IPS-18a (cell line): ENCODE measurements around the gene ACTN1.

Experiments used
- H3K27ac ChIP-seq: one replicate; pipeline ENCODE4 v1.5.1; 2013; ENCODE audit warnings: low read length
- H3K27me3 ChIP-seq: one replicate; pipeline ENCODE4 v1.6.1; 2013; ENCODE audit warnings: mild to moderate bottlenecking, low read length; ENCODE audit not compliant: control insufficient read depth, insufficient read depth
- H3K36me3 ChIP-seq: one replicate; pipeline ENCODE4 v1.6.1; 2013; ENCODE audit warnings: low read depth, low read length; ENCODE audit not compliant: control insufficient read depth
- H3K4me1 ChIP-seq: one replicate; pipeline ENCODE4 v1.6.1; 2013; ENCODE audit warnings: low read depth, low read length; ENCODE audit not compliant: control insufficient read depth
- H3K4me3 ChIP-seq: one replicate; pipeline ENCODE4 v1.5.1; 2013; ENCODE audit warnings: low read length
- H3K9ac ChIP-seq: one replicate; pipeline ENCODE4 v1.6.1; 2013; ENCODE audit warnings: mild to moderate bottlenecking, low read length, moderate library complexity
- H3K9me3 ChIP-seq: one replicate; pipeline ENCODE4 v1.6.1; 2013; ENCODE audit warnings: low read depth, low read length; ENCODE audit not compliant: control insufficient read depth

The ACTN1 gene

DNA sequence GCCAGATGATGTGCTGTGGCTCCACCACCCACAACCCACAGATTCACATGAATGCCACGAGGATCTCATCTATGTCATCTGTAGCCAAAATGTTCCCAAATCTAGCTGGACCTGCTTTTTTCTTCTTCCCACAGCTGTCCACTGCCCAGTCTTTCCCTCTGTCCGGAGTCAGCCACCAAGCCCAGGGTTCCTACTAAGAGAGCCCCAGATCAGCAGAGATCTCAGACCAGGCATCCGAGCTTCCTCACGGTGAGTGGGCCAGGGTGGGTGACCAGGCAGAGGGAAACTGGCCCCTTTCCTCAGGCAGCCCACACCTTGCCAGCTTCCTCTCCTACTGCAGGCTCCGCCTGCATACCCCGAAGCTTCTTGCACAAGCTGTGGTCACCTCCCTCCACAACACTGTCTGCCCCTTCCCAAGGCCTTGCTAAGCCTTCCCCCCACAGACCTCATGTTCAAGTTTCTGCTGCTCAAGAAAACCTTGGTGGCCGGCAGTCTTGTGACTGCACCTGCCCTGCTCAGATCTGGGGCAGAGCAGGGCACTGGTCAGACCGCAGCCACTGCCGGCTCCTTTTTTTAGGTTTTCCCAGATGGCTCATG is 81.4 kb downstream of the ACTN1 start:
- no peak overlapping the region for H3K4me3 ChIP-seq
- H3K4me1 ChIP-seq: no peaks in the 10 kb centered on the region
- no peak overlapping the region for H3K9ac ChIP-seq
- H3K27me3 ChIP-seq: no peaks in the 10 kb centered on the region
- H3K36me3 ChIP-seq: peaks cover 64% of the 10 kb centered on the region
- no peak overlapping the region for H3K27ac ChIP-seq
- no peaks in the 10 kb centered on the region for H3K9me3 ChIP-seq

GRCh38 chr14:68896132-68896531 is 83.0 kb downstream of the ACTN1 start:
- H3K27ac ChIP-seq: no peak overlapping the region
- H3K4me3 ChIP-seq: no peak overlapping the region
- no peaks in the 10 kb centered on the region for H3K4me1 ChIP-seq
- peaks cover 63% of the 10 kb centered on the region for H3K36me3 ChIP-seq
- H3K9me3 ChIP-seq: no peaks in the 10 kb centered on the region
- no peak overlapping the region for H3K9ac ChIP-seq
- no peaks in the 10 kb centered on the region for H3K27me3 ChIP-seq

DNA sequence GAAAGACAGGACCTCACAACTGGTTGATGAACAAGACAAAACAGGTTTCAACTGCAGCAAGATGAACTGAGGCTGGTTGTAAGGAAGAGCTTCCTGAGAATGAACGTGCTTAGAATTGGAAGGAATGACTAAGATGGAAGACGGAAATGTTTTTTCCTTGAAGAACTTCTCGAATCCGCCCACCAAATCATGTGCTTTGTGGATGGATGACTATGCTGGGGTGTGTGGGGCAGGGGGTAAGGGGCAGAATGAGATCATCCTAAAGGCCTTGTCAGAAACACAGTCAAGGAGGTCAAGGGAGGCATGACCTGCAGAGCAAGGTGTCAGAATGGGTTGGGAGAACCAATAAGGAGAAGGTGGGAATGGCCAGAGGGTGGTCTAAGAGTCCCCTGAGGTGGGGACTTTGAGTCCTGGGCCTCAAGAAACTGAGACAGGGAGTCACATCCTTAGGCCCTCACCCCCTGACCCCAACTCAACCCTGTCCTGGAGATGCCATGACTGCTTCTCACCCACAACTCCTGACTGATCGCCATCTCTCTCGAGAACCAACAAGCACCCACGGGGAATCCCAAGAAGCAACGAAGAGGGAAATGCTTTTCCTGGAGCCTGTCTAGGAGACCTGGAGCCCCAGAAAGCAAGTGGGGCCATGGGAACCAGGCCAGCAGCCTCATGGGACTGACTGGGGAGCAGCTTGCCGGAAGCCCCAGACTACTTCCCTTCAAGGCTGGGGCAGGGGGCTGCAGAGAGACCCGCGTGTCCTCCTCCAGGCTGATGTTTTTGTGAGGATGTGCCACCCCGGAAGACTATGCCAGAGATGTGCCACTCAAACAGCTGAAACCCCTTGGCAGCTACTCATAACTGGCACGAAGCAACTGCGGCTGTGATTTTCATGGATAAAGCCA is 84.0 kb downstream of the ACTN1 start:
- no peak overlapping the region for H3K27ac ChIP-seq
- H3K36me3 ChIP-seq: peaks cover 66% of the 10 kb centered on the region
- no peaks in the 10 kb centered on the region for H3K9me3 ChIP-seq
- no peaks in the 10 kb centered on the region for H3K4me1 ChIP-seq
- H3K9ac ChIP-seq: no peak overlapping the region
- no peak overlapping the region for H3K4me3 ChIP-seq
- H3K27me3 ChIP-seq: no peaks in the 10 kb centered on the region

- Histone ChIP-seq H3K9ac (no peak overlapping the region), H3K36me3 (peaks cover 67% of the 10 kb centered on the region), H3K4me1 (no peaks in the 10 kb centered on the region), H3K4me3 (no peak overlapping the region), H3K27ac (no peak overlapping the region), H3K27me3 (no peaks in the 10 kb centered on the region), H3K9me3 (no peaks in the 10 kb centered on the region)
Measured at GRCh38 chr14:68894123-68894522, 85.0 kb downstream of the ACTN1 start.

GRCh38 chr14:68893566-68893965 is 85.5 kb downstream of the ACTN1 start:
- peaks cover 70% of the 10 kb centered on the region for H3K36me3 ChIP-seq
- H3K27ac ChIP-seq: no peak overlapping the region
- no peak overlapping the region for H3K4me3 ChIP-seq
- H3K9ac ChIP-seq: no peak overlapping the region
- no peaks in the 10 kb centered on the region for H3K27me3 ChIP-seq
- no peaks in the 10 kb centered on the region for H3K4me1 ChIP-seq
- H3K9me3 ChIP-seq: no peaks in the 10 kb centered on the region

DNA sequence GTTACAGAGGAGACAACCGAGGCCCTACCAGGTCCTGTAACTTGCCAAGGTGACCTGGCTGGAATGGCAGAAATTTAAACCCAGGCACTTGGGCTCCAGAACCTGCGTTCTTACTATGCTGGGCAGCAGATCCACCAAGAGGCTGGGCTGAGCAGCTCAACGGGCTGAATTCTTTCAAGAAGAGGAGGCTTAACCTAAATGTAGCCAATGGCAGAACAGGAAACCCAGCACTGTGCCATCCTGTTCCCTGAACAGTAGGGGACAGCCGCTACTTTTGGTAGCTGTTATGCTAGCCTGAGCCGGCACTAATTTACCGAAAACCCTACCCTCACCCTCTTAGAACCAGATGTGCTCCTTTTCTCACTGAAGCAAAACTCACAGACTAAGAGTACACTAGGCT is 86.1 kb downstream of the ACTN1 start:
- no peaks in the 10 kb centered on the region for H3K4me1 ChIP-seq
- peaks cover 70% of the 10 kb centered on the region for H3K36me3 ChIP-seq
- H3K27me3 ChIP-seq: no peaks in the 10 kb centered on the region
- no peak overlapping the region for H3K27ac ChIP-seq
- H3K4me3 ChIP-seq: no peak overlapping the region
- no peaks in the 10 kb centered on the region for H3K9me3 ChIP-seq
- H3K9ac ChIP-seq: no peak overlapping the region

- H3K27me3 ChIP-seq: no peaks in the 10 kb centered on the region
- H3K27ac ChIP-seq: no peak overlapping the region
Measured at GRCh38 chr14:68891851-68892660, 87.0 kb downstream of the ACTN1 start.

DNA sequence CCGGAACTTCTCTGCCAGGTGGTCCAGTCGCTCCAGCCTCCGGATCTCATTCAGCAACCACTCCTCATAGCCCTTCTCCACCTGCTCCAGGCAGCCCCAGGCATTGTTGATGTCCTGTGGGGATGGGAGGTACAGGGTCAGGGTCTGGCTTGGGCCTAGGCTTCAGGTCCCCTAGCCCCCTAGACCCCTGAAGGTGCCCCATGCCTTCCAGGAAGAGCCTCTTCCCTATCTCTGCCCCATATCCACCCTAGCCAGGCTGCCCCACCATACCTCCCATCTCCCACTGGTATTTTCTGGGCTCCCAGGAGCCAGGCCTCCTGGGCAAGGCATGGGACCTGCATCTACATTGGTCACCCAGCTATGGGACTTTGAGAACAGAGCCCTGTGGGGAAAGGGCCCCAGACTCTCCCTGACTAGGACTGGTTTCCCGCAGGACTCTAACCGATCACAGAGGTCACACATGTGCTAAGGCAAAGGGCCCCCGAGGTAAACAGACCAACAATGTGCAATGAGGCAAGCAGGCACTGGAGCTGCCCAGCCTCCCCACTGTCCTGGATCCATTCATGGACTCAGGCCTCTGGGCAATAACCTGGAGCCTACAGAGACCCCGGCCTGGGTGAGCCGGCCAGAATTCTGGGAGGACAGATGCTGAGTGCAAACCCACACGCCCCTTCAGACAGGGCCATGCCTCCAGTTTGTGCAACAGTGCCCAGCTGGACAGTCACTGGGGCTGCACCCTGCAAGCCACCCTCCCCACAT is 88.8 kb downstream of the ACTN1 start:
- Histone ChIP-seq H3K36me3 (peaks cover 78% of the 10 kb centered on the region), H3K9me3 (no peaks in the 10 kb centered on the region), H3K9ac (no peak overlapping the region), H3K4me1 (no peaks in the 10 kb centered on the region), H3K27ac (no peak overlapping the region), H3K4me3 (no peak overlapping the region), H3K27me3 (no peaks in the 10 kb centered on the region)

More at GRCh38 chr14:68891851-68892660, 87.0 kb downstream of the ACTN1 start:
- Histone ChIP-seq H3K4me3 (no peak overlapping the region), H3K9ac (no peak overlapping the region), H3K36me3 (peaks cover 71% of the 10 kb centered on the region), H3K4me1 (no peaks in the 10 kb centered on the region), H3K9me3 (no peaks in the 10 kb centered on the region)

GRCh38 chr14:68888883-68889282 is 90.2 kb downstream of the ACTN1 start:
- Histone ChIP-seq H3K27ac (no peak overlapping the region), H3K4me3 (no peak overlapping the region), H3K36me3 (peaks cover 85% of the 10 kb centered on the region), H3K27me3 (no peaks in the 10 kb centered on the region), H3K9me3 (no peaks in the 10 kb centered on the region), H3K4me1 (no peaks in the 10 kb centered on the region), H3K9ac (no peak overlapping the region)

- no peaks in the 10 kb centered on the region for H3K4me1 ChIP-seq
- H3K27ac ChIP-seq: no peak overlapping the region
- H3K9ac ChIP-seq: no peak overlapping the region
- H3K4me3 ChIP-seq: no peak overlapping the region
- no peaks in the 10 kb centered on the region for H3K27me3 ChIP-seq
- peaks cover 85% of the 10 kb centered on the region for H3K36me3 ChIP-seq
- H3K9me3 ChIP-seq: no peaks in the 10 kb centered on the region
Measured at GRCh38 chr14:68888025-68888850, 90.9 kb downstream of the ACTN1 start.
